Measurements from ENCODE around the gene SPRY4.

GRCh38 chr5:142287096-142287972, 37.5 kb downstream of the SPRY4 start:
- no peak for TF ChIP-seq CTCF (conservative IDR thresholded peaks at IDR 0.05; ENCODE audit: low read depth, low read length)
- no peak for TF ChIP-seq POLR2A (IDR thresholded peaks at IDR 0.05; ENCODE audit: low read depth, low read length)
- no peak for TF ChIP-seq FOS (IDR thresholded peaks at IDR 0.05; ENCODE audit: low read depth, low read length)
- no peak for TF ChIP-seq MAFK (IDR thresholded peaks at IDR 0.05; ENCODE audit: low read depth, low read length)
- no peak for TF ChIP-seq SMC3 (IDR thresholded peaks at IDR 0.05; ENCODE audit: low read depth, low read length)

Measured in IMR-90 (cell line).